ENCODE data around the gene DMPK. TPM values are rescaled to one million over a fixed set of nuclear protein-coding genes. Genes with fewer than 3 reads are reported as not detected.

The DMPK gene
- total and polyA plus RNA-seq, 9 of the 15 experiments (the other 6 are each of a cell fraction or from before 2014, with no cell fraction given) = 0.24 to 31.3 (median 7.3) TPM

GRCh38 chr19:45789035-45789786 is 6.9 kb upstream of the DMPK start:
- Histone ChIP-seq H3K9me3 (replicated peaks; ENCODE audit: control insufficient read depth, insufficient read depth, low read depth, low read length) (no peaks in the 10 kb centered on the region), H2AFZ (ENCODE audit: low read depth, low read length) (no peak overlapping the region), H4K20me1 (replicated peaks; ENCODE audit: control insufficient read depth, insufficient read depth, low read length) (peaks cover 3% of the 10 kb centered on the region), H3K27me3 (ENCODE audit: control insufficient read depth in 2 of 2, insufficient read depth in 2 of 2, low read length in 2 of 2) (no peaks in the 10 kb centered on the region), H3K9ac (ENCODE audit: insufficient read depth in 1 of 2, low read depth in 2 of 2, low read length in 2 of 2) (no peak overlapping the region), H3K36me3 (ENCODE audit: control insufficient read depth, insufficient read depth, low read length) (peaks cover 59% of the 10 kb centered on the region; the same call in 2 of the 3 replicates), H3K27ac (ENCODE audit: extremely low read depth, low read depth, low read length) (no peak overlapping the region), H3K4me1 (replicated peaks in 1 of 2; ENCODE audit: control insufficient read depth in 2 of 2, insufficient read depth in 2 of 2, low read length in 2 of 2) (peaks cover 19 to 41% of the 10 kb centered on the region in 2 experiments), H3K79me2 (ENCODE audit: control insufficient read depth, insufficient read depth, low read length) (peaks cover 19% of the 10 kb centered on the region), H3K9me1 (ENCODE audit: control insufficient read depth, insufficient read depth, low read length) (peaks cover 8% of the 10 kb centered on the region), H3K4me2 (ENCODE audit: insufficient read depth, low read length) (no peak overlapping the region), H3K4me3 (no peak overlapping the region)
- ATAC-seq (no peak), FAIRE-seq (peak; percentile 49), DNase-seq (ENCODE audit: extremely low read depth in 1 of 4, low spot score in 3 of 4) (no peak)
- intact Hi-C loops (cut with micrococcal nuclease) = no loop called here
- ChIA-PET POLR2A (interaction anchor here (1.0 to 1.4 kb wide), 3 partner anchors 10 to 64 kb away, joined by 3 to 5 read pairs (median 4); no protein-coding TSS in a partner anchor), CTCF (ENCODE audit: low intra/inter-chr PET ratio) (no interaction called here)
- 94% methylated on average over 15 of the region's 15 CpGs for WGBS (ENCODE audit: insufficient coverage, low coverage, missing lambda C conversion rate)
- TSS peak; percentile 3 for BruUV-seq (replicated peaks)
- in situ Hi-C loops (cut with MboI) = no loop called here
- TF ChIP-seq SETDB1 (IDR thresholded peaks at IDR 0.05; ENCODE audit: low read length) (no peak), NR2C2 (CRISPR knock-in tag; IDR thresholded peaks at IDR 0.05) (no peak), NR2C2 (tag; IDR thresholded peaks at IDR 0.05) (no peak), EZH2 (IDR thresholded peaks at IDR 0.05; ENCODE audit: borderline replicate concordance, low read depth, low read length) (no peak), NR4A1 (CRISPR knock-in tag; IDR thresholded peaks at IDR 0.05) (no peak), NR4A1 (tag; IDR thresholded peaks at IDR 0.05) (no peak), CBX3 (IDR thresholded peaks at IDR 0.05; ENCODE audit: borderline replicate concordance in 1 of 2, low read length in 2 of 2) (no peak), HIVEP1 (CRISPR knock-in tag; IDR thresholded peaks at IDR 0.05) (no peak), NFE2L1 (tag; IDR thresholded peaks at IDR 0.05; ENCODE audit: borderline replicate concordance, low read depth) (no peak), KAT8 (IDR thresholded peaks at IDR 0.05; ENCODE audit: low read depth) (no peak), KDM1A (IDR thresholded peaks at IDR 0.05) (peak in 1 of 2 experiments; percentile 14; a peak in 1 of 4 replicates), NFATC3 (IDR thresholded peaks at IDR 0.05) (no peak), RBM25 (IDR thresholded peaks at IDR 0.05; ENCODE audit: low read depth, low read length, severe bottlenecking) (peak; percentile 73), XRCC4 (IDR thresholded peaks at IDR 0.05; ENCODE audit: extremely low read depth, insufficient read depth, insufficient read length) (no peak)
- TF ChIP-seq, protein P1, sequence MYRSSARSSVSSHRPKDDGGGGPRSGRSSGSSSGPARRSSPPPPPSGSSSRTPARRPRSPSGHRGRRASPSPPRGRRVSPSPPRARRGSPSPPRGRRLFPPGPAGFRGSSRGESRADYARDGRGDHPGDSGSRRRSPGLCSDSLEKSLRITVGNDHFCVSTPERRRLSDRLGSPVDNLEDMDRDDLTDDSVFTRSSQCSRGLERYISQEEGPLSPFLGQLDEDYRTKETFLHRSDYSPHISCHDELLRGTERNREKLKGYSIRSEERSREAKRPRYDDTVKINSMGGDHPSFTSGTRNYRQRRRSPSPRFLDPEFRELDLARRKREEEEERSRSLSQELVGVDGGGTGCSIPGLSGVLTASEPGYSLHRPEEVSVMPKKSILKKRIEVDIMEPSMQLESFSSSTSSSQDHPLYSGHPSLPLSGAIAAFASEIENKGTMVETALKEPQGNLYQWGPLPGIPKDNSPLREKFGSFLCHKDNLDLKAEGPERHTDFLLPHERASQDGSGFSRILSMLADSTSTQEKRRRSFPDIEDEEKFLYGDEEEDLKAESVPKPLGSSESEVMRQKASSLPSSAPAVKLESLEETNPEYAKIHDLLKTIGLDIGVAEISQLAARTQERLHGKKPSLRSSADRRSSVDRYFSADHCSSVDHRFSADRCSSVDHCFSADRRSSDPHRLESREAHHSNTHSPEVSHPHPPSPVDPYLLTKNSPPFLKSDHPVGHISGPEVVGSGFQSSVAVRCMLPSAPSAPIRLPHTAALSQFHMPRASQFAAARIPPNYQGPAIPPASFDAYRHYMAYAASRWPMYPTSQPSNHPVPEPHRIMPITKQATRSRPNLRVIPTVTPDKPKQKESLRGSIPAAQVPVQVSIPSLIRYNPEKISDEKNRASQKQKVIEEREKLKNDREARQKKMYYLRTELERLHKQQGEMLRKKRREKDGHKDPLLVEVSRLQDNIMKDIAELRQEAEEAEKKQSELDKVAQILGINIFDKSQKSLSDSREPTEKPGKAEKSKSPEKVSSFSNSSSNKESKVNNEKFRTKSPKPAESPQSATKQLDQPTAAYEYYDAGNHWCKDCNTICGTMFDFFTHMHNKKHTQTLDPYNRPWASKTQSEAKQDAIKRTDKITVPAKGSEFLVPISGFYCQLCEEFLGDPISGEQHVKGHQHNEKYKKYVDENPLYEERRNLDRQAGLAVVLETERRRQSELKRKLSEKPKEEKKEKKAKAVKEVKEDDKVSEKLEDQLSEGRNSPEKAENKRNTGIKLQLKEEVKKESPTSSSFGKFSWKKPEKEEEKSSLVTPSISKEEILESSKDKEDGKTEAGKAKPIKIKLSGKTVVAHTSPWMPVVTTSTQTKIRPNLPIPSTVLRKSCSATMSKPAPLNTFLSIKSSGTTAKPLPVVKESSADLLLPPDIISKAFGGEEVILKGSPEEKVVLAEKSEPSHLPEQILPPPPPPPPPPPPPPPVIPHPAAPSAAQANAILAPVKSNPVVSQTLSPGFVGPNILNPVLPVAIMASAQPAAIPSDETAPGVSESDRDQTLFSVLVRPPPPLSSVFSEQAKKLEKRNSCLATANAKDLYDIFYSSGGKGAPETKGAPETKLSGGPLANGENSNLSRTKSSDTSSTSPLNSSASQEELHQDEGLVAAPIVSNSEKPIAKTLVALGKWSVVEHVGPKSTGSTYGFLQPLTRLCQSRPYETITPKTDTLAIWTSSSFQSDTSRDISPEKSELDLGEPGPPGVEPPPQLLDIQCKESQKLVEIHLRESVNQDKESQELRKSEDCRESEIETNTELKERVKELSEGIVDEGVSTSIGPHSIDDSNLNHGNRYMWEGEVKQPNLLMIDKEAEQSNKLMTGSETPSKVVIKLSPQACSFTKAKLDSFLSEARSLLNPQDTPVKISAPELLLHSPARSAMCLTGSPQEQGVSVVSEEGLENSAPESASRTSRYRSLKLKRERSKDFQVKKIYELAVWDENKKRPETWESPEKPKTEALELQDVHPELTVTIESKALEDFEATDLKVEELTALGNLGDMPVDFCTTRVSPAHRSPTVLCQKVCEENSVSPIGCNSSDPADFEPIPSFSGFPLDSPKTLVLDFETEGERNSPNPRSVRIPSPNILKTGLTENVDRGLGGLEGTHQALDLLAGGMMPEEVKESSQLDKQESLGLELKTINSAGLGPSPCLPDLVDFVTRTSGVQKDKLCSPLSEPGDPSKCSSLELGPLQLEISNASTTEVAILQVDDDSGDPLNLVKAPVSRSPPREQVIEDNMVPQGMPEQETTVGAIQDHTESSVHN (IDR thresholded peaks at IDR 0.05; ENCODE audit: borderline replicate concordance in 1 of 2, low read depth in 1 of 2) = no peak

All from K562 (cell line).